Measurements from ENCODE around the gene CTAGE1.

CTAGE1 gene

DNA sequence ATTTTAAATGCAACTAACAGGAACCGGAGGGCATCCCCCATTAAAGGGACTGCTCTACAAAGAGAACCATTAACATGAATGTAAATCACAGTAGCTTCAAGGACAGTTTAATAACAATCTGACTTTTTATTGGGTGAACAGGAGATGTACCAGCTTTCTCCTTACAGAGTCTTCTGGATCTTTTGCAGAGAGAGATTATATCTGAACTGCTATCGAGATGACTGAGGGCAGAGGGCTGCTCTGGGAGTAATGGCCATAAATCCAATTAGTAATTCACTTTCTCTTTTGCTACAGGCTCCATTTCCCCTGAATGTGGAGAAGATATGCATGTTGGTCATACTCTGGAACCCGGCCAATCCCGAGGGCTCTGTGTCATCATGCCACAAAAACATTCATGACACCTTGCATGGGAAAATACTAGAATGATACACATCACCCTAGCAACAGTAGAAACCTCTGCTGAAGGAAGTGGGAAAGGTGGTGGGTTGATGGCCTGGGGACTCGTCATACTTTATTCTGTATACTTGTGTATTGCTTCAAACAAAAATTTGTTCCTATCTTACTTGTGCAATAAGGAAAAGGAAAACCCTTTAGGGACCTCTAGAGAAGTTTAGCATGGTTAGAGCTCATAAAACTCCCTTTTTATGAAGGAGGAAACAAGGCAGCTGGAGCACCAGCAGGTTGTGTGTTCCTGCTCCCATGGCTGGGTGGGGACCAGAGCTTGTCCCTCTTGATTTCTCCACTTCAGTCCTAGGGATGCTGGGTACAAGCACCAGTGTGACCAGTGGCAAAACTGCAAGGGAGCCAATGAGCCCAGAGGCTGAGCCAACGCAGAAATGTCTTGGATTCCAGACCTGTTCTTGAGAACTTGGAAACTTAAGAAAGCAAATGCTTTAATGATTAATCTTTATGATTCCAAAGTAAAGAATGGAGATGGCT is 26.0 kb downstream of the CTAGE1 start:
- DNase-seq, result no peak

DNA sequence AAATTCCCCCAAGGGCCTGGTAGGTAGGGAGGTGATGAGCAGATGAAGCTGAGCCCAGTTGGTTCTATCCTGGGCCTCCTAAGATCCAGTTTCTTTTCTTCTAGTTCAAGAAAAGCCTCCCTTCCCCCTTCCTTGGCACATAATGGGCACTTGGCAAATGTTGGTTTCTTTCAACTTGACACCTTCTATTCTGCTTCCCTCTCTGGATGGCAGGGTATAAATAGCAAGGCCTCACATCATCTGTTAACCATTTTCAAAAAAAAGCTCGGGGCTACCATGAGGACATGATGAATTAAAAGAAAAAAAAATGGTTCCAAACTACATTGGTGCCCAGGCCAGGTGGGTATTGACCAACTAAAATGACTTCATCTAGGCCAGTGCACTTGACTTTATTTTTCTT is 29.9 kb downstream of the CTAGE1 start:
- no peak for DNase-seq

DNA sequence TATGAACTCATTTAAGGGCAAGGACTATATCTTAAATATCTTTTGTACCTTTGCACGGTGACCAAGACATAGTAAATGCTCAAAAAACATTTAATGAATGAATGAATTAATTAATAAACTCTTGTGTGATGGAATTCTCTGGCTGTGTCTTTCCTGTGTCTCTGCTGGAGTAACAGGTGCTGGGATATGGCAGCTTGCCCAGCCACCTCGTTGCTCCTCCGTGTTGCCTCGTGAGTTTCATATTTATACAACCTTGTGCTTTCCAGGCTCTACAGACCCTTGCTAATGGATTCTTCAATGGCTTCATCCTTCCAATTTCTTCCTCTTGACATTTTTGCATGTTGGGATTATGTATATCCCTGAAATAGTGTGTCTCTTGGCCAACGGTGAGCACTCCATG is 30.4 kb downstream of the CTAGE1 start:
- DNase-seq, result no peak

DNA sequence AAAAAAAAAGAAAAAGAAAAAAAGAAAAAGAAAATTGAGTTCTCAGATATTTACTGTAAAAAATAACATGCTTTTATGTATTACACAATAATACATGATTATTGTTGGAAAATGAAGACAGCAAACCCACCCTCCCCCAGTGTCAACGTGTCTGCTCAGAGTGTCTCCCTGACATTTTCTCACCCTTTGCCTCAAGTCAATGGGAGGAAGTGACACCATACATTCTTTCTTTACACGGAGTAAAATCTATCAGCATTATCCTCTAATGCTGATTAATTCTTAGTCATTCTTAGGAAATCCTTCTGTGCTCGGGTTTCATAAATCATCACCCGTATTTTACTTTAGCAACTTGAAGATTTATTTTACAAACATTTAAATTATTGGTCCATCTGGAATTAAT is 32.0 kb downstream of the CTAGE1 start:
- DNase-seq, result no peak

DNA sequence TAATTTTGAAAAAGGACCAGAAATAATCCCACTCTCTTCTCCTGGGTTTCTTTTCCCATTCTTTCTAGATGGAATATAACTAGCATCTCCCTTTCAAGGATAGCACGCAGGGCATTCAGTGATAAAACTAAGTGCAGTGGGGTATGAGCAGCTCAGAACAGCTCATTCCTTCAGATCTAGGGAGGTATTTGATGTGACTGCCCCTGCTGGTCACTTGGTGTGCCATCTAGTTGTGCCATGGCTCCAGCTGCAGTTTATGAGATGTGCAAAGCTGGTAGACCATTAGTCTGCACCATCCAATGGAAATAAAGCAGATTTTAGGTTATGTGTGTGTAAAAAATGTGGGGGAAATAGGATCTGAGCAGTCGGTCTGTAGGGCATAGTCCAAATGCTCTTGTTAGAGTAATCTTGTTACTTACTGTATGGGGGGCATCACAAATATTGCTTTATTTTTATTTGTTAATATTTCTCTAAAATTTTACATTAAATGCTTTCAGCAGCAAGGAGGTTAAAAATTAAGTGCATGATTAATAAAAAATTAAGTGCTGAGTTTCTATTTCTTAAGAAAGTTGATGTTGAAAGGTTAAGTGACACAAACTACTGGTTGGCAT is 38.9 kb downstream of the CTAGE1 start:
- DNase-seq, result no peak

DNA sequence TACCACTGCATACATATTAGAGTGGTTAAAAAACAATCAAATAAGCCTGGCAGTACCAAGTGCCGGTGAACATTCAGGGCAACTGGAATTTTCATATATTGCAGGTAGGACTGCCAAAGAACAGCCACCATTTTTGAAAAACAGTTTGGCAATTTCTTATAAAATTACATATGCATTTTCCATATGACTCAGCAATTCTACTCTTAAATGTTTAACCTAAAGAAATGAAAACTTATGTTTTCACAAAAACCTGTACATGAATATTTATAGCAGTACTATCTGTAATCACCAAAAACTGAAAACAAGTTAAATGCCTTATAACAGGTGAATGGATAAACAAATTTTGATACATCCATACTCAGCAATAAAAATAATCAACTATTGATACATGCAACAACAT is 39.9 kb downstream of the CTAGE1 start:
- no peak for DNase-seq

DNA sequence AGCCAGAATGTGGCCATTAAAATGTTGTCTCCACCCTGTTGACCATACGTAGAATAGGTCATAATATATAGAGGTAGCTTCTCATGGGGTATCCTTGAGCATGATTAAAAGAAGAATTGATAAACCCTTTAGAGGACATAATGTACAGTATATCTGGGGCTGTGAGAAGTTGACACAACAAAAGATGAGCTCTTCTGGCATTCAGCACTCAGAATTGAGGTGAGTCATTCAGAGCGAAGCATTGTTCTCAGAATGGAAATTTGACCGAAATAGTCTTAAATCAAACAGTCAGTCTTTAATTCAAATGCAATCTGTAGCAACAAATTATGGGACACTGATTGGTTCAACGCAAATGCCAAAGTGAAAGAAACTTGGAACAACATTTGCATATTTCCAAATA is 47.3 kb downstream of the CTAGE1 start:
- no peak for DNase-seq

DNA sequence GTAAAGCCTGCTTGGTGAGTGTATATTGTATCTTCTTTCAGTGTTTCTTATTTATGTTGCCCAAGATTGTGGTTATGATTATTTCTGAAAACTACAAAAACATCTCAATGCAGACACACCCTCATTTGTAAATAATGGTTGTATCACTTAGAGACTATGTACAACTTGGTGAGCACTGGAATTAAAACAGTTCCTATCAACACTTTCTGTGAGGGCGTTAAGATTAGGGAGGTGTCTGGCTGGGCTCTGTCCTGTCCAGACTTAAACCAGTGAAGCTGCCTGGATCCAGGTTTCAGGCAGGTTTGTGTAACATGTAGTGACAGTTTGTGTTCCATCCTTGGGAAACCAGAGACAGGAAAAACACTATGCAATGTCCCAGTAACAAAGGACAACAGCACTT is 49.7 kb downstream of the CTAGE1 start:
- DNase-seq, result no peak

DNA sequence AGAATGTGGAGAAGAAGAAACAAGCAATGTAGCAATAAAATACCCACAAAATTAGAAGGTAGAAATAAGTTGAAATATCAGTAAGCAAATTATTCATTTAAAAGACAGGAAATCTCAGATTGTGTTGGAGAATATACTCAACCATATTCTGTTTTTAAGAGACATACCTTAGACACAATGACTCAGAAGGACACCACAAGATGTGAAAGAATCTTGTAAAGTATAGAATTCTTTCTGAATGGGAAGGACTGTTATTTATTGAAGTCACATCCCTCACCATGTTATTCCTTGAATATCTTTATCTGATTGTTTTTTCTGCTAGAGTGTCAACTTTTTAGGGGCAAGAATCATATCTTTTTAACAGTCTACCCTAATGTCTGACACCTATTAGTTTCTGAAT is 50.4 kb downstream of the CTAGE1 start:
- no peak for DNase-seq

DNA sequence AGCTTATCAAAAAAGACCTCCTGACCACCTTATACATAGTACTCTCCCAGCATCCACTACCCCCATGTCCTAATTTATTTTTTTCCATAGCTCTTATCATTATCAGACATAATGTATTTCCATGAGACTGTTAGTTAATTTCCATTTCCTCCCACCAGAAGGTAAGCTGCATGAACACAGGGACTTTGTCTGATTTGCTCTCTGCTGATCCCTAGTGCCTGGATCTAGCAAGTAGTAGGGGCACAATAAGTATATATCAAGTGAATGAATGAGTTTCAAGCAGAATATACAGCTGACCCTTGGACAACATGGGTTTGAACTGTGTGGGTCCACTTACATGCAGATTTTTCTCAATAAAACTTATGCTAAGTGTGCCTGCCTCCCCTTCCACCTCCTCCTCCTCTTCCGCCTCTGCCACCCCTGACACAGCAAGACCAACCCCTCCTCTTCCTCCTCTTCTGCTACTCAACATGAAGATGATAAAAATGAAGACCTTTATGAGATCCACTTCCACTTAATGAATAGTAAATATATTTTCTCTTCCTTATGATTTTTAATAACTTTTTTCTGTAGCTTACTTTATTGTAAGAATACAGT is 53.8 kb downstream of the CTAGE1 start:
- DNase-seq, result no peak

All from NCI-H524 treated with DMSO at 0.1 percent for 48 hours (cell line).